ENCODE measurements around the gene MED13L.

The MED13L gene

GRCh38 chr12:116080415-116080814 is 197.1 kb downstream of the MED13L start:
- DNase-seq: no peak

GRCh38 chr12:116078396-116078795 is 199.1 kb downstream of the MED13L start:
- no peak for DNase-seq

- no peak for DNase-seq
Measured at GRCh38 chr12:116077431-116077830, 200.1 kb downstream of the MED13L start.

GRCh38 chr12:116076399-116076798 is 201.1 kb downstream of the MED13L start:
- DNase-seq: no peak

GRCh38 chr12:116074686-116075085 is 202.8 kb downstream of the MED13L start:
- DNase-seq: no peak

- peak; percentile 67 to 77 for DNase-seq
Measured at GRCh38 chr12:116071555-116072230, 205.8 kb downstream of the MED13L start.

- DNase-seq: no peak
Measured at GRCh38 chr12:116070444-116070843, 207.0 kb downstream of the MED13L start.

- no peak for DNase-seq
Measured at GRCh38 chr12:116069943-116070342, 207.6 kb downstream of the MED13L start.

- no peak for DNase-seq
Measured at GRCh38 chr12:116068853-116069252, 208.6 kb downstream of the MED13L start.

- no peak for DNase-seq
Measured at GRCh38 chr12:116068371-116068770, 209.1 kb downstream of the MED13L start.

- DNase-seq: no peak
Measured at GRCh38 chr12:116067892-116068291, 209.6 kb downstream of the MED13L start.

- DNase-seq: peak; percentile 48 to 55
Measured at GRCh38 chr12:116066381-116067230, 210.9 kb downstream of the MED13L start.

GRCh38 chr12:116065606-116066005 is 211.9 kb downstream of the MED13L start:
- DNase-seq: no peak

- DNase-seq: no peak
Measured at GRCh38 chr12:116064493-116064892, 213.0 kb downstream of the MED13L start.

GRCh38 chr12:116062698-116063097 is 214.8 kb downstream of the MED13L start:
- DNase-seq: no peak

GRCh38 chr12:116060764-116061163 is 216.7 kb downstream of the MED13L start:
- peak; percentile 26 to 63 for DNase-seq

- DNase-seq: no peak
Measured at GRCh38 chr12:116059904-116060303, 217.6 kb downstream of the MED13L start.

GRCh38 chr12:116058574-116058973 is 218.9 kb downstream of the MED13L start:
- DNase-seq: no peak

GRCh38 chr12:116057356-116057755 is 220.1 kb downstream of the MED13L start:
- no peak for DNase-seq

- no peak for DNase-seq
Measured at GRCh38 chr12:116055895-116056607, 221.4 kb downstream of the MED13L start.

GRCh38 chr12:116054280-116054679 is 223.2 kb downstream of the MED13L start:
- no peak for DNase-seq

- peak; percentile 71 to 74 for DNase-seq
Measured at GRCh38 chr12:116053479-116054200, 223.9 kb downstream of the MED13L start.

GRCh38 chr12:116050275-116050674 is 227.2 kb downstream of the MED13L start:
- no peak for DNase-seq
